Esophagus squamous epithelium (tissue), 4 donors: ENCODE results near the gene VASH1.

Experiments
- CTCF ChIP-seq, 6 experiments: fragments of 450-650 bp in 4 of 6; fragments of 200-600 bp in 2 of 6; sonication (generic) in 2 of 6; IDR thresholded peaks; one replicate each; pipeline ENCODE4 v1.5.1; 2016 to 2019; ENCODE audit warnings: antibody characterized with exemption in 6 of 6, mild to moderate bottlenecking in 4 of 6, moderate library complexity in 4 of 6
- POLR2A ChIP-seq, 4 donors: fragments of 450-650 bp; IDR thresholded peaks; one replicate each; pipeline ENCODE4 v1.6.1; 2017; ENCODE audit warnings: antibody characterized with exemption in 4 of 4, mild to moderate bottlenecking in 4 of 4, moderate library complexity in 3 of 4

- TF ChIP-seq CTCF (IDR thresholded peaks at IDR 0.05) (no peak), POLR2A (IDR thresholded peaks at IDR 0.05) (no peak)
Measured at GRCh38 chr14:76761960-76762410, 717 bp downstream of the VASH1 start.
